Lower leg skin (tissue), 3 donors: ENCODE measurements around the gene KCNN4.

ENCODE experiments used
- CTCF ChIP-seq, 3 donors: fragments of 450-650 bp; IDR thresholded peaks; one replicate each; pipeline ENCODE4 v1.5.1; 2016; ENCODE audit warnings: antibody characterized with exemption in 3 of 3, mild to moderate bottlenecking in 3 of 3, moderate library complexity in 2 of 3
- POLR2A ChIP-seq, 2 donors: fragments of 450-650 bp; IDR thresholded peaks; one replicate each; pipeline ENCODE4 v1.6.1; 2016 to 2017; ENCODE audit warnings: antibody characterized with exemption in 2 of 2, mild to moderate bottlenecking in 1 of 2, moderate library complexity in 1 of 2

- TF ChIP-seq CTCF (IDR thresholded peaks at IDR 0.05) (no peak), POLR2A (IDR thresholded peaks at IDR 0.05) (no peak)
Measured at GRCh38 chr19:43752287-43752875, 28.4 kb downstream of the KCNN4 start.
